ENCODE results near the gene EIPR1.
"Not testable (repeated sequence)": the region's sequence is repeated elsewhere in the genome, so short reads cannot be mapped to it uniquely, and the experiment has no call there.

The EIPR1 gene

DNA sequence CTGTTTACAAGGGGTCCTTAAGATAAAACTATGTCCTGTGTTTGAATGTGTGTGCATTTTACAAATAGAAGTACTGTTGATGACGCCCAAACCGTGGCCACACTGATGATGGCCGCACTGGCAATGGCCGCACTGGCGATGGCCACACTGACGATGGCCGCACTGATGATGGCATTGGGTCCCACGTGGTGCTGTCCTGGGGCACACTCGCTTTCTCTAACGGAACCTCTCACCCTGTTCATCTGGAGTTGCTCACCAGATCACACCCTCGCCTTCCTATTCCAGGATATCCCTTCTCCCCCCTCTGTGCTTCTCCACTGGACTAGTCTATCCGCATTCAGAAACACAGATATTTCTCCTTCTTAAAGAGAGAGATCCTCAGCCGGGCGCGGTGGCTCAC lies 192.4 kb downstream of the EIPR1 start:
- DNase-seq: no peak

DNA sequence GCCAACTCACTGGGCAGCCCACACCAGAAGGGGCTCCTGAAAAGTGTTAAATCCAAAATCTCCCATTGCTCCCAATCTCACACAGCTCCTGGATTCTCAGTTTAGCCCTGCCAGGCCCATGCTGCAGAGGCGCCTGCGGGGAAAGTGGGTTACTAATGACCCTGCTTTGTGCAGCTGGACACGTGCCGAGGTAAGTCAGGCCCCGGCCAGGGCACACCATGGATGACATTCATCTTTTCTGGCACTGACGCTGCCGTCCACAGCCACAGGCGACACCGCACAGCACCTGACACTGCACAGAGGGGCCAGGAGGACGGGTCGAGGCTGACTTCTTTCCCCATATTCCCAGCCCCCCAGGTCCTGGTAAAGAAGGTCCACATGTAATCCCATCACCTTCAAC lies 193.5 kb downstream of the EIPR1 start:
- no peak for DNase-seq

DNA sequence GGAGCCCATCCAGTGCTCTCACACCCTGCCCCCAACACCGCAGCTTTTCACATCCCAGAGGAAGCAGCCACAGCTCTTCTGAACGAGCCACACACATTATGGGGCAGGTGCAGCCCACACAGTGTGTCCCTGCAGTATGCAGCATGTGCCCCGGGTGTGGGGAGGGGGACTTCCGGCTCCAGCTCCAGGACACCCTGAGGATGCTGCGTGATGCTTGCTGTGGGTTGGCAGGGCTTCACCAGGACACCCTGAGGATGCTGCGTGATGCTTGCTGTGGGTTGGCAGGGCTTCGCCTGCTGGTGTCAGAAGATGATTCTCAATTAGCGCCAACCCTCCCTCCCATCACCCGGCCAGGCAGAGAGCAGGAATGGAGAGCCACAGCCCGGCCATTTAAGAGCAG lies 193.9 kb downstream of the EIPR1 start:
- DNase-seq: no peak

DNA sequence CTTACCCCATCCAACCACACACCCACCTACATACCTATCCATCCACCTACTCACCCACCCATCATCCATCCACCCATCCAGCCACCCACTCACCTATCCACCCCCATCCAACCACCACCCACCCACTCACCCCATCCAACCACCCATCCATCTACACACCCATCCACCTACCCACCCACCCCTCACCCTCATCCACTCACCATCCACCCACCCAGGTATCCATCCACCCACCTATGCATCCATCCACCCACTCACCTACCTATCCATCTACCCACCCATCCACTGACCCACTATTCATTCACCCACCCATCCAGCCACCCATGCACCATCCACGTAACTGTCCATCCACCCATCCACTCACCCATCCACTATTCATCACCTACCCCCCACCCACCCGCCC lies 194.8 kb downstream of the EIPR1 start:
- DNase-seq: no peak

DNA sequence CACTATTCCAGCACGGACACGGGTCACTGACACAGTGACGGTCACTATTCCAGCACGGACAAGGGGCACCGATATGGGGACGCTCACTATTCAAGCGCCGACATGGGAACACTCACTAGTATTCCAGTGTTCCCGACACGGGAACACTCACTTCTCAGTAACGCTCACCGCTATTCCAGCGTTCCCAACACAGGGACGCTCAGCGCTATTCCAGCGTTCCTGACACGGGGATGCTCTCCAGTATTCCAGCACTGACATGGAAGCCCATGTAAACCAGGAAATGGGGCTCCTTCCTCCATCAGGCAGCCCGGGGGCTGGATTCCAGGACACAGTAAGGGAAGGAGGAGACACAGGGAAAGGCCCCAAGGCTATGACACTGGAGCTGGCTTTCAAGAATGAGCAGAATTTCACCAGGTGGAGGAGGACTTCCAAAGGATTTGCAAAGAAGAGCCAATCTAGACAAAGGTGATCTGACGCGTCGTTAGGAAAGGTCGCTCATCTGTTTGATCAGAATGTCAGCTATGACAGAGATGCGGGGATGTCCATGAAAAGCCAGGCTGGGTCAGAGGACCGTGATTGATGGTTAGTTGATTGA lies 196.1 kb downstream of the EIPR1 start:
- no peak for DNase-seq

DNA sequence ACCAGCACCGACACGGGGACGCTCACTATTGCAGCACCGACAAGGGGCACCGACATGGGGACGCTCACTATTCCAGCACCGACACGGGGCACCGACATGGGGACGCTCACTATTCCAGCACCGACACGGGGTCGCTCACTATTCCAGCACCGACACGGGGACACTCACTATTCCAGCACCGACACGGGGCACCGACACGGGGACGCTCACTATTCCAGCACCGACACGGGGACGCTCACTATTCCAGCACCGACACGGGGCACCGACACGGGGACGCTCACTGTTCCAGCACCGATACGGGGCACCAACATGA lies 196.8 kb downstream of the EIPR1 start:
- DNase-seq: not testable (repeated sequence)

DNA sequence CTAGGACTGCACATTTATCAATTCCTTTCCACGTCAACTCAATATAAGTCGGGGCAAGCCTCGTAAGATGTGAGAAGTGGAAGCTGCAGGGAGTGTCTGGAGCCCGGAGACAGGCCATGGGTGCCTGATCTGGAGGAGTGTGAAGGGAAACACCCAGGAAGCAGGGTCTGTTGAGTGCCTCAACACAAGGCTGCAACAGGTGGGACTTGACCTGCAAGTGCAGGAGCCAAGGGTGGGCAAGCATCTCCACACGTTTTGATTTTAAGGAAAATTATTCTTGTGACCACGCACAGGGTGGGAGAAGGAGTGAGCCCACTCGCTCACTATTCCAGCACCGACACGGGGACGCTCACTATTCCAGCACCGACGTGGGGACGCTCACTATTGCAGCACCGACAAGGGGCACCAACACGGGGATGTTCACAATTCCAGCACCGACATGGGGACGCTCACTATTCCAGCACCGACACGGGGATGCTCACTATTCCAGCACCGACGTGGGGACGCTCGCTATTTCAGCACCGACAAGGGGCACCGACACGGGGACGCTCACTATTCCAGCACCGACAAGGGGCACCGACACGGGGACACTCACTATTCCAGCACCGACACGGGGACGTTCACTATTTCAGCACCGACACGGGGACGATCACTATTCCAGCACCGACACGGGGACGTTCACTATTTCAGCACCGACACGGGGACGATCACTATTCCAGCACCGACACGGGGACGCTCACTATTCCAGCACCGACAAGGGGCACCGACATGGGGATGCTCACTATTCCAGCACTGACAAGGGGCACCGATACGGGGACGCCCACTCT lies 197.3 kb downstream of the EIPR1 start:
- DNase-seq: no peak

DNA sequence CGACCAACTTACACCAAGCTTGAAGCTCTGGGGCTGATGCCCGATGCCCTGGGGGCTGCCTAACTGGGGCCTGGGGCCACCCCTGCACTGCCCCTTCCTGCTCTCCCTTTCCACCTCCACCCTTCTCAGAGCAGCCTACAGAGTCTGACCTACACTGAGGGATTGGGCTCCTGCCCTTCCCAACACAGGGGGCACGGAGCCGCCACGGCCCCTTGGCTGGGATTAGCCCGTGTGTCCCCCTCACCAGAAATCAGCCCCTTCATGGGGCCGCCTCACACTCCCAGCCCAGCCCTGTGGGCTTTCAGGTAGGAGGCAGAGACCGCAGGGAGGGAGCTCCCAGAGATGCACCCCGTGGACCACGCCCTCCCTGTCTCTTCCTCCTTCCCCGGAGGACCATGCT lies 198.0 kb downstream of the EIPR1 start:
- no peak for DNase-seq

DNA sequence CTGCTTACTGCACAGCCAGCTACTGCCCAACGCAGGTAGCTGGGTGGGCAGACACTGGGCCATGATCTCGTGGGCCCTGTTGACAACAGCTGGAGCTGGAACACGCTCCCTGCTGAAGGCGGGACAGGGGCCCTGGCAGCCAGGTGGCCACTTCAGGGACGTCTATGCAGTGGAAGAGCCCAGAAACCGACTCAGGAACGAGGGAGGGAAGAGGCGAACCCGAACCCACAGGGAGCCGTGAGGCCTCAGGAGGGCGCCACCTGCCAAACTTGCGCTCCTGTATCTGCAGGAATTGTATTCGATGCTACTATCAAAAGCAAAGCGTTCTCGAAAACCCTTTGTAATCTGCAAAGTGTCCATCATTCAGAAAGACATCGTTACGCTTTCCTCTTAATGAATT lies 198.4 kb downstream of the EIPR1 start:
- no peak for DNase-seq

DNA sequence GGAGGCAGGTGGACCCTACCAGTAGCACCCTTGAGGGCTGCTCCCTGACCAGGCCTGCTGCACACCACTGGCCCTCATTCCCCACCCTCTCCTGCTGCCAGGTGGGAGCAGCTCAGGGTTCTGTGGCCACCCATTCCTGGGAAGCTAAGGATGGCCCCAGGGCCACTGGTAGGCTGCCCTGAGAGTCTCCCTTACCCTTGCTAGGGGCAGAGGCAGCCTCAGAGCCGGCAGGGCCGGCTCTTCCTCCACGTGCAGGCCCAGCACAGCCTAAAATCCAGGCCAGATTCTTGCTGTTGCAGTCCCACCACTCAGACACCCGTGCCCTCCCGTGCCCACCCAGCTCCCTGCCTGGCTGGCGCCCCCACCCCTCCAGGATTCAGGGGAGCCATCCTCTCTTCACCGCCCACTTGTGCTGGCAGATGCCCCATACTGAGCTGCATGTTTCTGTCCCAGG lies 199.0 kb downstream of the EIPR1 start:
- no peak for DNase-seq

DNA sequence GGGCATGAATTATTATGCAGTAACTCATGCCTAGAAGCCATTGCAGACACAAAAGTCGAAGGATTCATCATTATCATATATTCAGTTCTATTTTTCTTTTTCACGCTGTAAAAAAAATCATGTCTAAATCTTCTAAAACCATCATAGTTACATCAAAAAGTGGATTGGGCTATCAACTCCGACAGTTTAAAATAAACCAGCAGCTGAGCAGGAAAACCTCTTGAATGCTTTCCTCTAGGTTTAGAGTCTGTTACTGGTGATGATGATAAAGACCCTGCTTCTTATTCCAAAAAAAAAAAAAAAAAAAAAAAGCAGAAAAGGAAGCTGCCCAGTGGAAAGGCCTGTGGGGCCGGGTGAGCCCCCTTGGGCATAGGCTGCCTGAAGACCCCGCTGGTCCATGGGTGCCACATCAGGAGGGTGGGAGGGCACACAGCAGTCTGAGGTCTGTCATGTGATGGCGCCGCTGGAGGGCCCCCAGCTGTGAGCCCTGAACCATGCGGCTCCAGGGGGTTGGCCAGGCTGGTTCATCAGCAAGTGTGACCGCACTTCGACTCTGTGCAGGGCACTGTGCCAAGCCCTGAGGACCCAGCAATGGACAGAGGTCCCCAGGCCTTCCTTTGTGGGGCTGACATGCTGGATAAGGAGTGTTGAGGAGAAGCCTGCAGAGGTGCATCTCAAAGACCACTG lies 199.6 kb downstream of the EIPR1 start:
- DNase-seq: no peak

DNA sequence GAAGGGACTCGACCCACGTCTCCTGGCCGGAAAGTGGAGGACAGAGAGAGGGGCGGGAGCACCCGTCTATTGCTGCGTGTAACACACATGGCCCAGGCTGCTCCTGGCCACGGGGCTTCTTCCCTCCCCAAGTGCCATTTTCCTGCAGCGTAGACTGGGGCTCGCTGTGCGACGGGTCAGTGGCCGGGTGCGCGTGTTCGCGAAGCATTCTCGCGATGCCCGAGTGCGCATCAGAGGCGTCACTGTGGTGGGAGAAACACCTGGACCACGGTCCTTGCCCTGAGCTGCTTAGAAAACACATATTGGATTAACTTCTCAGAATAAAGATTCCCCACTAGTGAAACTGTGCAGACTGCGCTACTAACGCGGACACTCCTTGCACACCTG lies 200.8 kb downstream of the EIPR1 start:
- no peak for DNase-seq

DNA sequence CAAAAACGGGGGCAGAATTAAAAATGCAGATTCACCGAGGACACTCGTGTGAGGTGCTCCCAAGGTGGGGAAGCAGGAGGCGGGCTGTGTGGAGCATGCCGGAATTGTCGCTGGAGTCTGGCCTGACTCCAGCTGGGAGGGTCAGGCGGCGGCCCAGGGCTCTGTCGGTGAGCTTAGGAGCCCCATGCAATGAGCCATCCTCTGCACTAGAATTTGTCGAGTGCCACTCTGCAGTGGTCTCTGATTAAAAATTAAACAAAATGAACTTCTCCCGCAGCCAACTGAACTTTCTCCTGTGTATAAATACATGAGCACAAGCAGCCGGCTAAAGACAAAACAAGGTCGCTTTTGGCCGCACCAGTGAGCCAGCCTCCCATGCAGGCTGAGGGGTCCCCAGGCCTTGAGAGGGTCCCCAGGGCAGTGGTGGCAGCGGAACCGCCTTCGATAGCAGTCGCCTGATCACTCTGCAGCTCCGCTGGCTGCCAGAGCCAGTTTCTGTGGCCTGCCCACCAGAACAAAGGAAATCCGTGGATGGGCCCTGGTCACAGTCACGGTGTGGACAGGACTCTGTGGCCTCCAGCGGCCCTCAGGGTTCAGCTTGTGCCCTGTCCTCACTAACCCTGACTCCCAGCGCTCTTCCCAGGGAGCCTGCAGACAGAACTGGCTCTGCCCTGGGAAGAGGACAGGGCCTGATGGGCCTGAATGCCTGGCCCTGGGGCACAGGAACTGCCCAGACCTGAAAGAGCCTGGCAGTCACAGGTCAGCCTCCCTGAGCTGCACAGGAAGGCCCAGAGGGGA lies 201.3 kb downstream of the EIPR1 start:
- no peak for DNase-seq

DNA sequence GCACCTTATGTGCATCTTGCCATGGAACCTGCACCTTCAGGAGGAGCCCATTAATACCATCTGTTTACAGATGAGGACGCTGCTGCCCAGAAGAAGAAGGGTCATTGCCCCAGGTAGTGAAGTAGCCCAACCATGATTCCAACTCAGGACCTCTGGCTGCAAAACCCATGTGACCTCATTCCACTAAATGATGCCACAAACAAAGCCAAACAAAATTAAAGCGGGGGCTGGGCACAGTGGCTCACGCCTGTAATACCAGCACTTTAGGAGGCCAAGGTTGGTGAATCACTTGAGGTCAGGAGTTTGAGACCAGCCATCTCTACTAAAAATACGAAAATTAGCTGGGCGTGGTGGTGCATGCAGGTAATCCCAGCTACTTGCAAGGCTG lies 202.1 kb downstream of the EIPR1 start:
- DNase-seq: no peak

DNA sequence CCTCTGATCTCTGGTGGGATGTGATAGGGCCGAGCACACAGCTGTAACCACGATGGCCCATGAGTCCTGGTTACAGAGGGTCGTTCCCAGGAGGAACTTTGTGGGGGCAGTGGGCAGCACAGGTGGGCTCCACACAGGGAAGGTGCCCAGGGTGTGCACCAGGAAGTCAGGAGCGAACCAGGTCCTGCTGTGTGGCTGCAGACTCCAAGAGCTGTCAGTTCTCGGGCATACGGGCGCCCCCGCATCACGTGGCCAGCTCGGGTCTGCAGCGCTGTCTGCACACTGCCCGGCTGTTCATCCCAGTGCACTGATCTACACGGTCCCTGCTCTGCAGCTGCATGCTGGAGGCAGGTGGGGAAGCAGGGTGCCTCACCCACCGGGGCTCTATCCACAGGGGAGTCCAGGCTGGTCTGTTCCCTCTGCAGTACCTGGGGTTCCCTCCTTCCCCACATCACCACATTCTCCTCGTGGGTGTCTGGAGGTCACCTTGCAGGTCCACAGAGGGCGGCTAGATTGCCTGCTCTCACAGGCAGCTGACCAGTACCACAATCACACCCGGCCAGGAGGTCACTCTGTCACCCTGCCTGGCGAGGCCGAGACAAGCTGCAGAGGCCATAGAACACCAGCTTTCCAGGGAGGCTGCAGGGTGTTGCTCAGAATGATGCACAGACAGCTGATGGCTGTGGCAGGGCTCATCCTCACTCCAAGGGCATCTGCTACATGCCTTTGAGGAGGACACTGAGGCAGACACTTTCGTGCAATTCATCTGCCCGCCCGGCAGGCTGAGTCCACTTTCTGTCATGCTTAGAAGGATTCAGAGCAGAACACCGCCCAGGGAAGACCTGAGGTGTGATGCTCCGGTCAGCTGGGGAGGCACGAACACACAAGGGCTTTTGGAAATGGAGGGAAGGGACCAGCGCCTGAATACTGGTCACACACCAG lies 202.7 kb downstream of the EIPR1 start:
- DNase-seq: no peak

DNA sequence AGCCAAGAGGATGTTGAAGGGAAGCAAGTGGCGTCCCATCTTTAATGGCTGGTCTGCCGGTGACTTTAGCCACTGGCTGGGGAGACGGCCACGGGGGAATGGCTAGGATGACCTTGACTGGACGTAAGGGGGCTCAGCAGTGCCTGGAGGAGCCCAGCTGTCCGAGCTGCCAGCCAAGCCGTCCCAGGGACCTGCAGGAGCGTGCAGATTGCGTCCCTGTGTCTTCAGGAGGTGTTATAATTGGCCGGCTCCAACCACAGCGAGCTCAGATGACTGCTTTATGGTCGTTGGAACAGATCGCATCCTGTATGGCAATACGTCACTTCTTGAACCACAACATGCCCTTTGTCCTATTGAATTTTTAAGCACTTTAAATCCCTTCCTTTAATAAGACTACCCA lies 204.6 kb downstream of the EIPR1 start:
- DNase-seq: no peak

DNA sequence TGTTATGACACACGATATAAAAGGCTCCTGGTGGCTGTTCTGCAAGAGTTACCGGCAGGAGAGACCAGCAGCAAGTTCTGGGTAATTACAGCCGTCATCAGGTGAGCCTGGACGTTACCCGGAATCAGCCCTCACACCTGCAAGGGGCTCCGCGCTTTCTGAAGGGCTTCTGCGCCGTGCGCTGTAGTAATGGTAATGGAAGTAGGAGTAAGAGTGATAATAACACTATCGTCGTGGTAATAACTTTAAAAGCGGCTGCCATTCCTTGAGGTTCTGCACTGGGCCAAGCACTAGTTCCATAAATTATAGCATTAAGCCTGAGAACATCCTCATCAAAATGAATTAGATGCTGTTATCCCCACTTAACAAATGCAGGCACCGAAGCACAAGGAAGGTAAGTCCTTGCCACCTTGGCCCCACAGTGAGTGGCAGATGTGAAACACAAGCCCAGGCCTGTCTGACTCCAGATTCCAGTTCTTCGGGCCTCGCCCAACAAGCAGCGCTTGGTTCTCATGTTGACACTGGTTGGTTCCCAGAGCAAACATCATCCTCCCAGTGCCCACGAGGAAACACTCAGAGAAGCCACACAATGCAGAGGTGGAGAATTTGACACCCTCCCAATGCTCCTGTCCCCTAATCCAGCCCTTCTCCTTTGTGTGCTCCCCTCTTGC lies 205.2 kb downstream of the EIPR1 start:
- no peak for DNase-seq

DNA sequence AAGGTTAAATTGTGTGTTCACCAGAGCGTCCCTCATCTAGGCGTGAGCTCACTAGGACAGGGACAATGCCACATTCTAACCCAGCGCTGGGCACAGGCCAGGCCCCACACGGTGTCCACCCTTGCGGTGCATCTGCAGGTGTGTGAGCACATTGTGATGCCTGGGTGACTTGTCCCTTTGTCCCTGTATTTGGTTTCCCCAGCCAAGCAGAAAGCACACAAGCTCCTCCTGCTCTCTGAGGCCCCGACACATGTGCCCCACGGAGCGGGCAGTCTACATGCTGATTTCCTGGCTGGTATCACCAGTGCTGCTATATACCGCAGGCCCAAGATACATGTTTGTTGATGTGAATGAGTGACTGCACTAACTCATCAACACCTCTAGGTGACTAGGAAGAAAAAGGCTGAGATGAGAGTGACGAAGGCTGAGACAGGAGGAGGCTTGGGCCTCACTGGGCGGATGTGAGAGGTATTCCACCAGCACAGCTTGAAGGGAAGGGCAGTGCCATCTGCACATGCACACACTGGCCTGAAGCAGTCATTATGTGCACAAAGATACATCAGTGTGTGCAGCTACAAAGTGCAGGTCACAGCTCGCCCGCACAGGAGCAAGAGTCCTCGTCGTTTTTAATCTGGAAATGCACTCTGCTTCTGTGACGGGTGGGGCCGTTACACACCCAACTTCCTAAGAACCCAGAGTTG lies 205.9 kb downstream of the EIPR1 start:
- DNase-seq: no peak

DNA sequence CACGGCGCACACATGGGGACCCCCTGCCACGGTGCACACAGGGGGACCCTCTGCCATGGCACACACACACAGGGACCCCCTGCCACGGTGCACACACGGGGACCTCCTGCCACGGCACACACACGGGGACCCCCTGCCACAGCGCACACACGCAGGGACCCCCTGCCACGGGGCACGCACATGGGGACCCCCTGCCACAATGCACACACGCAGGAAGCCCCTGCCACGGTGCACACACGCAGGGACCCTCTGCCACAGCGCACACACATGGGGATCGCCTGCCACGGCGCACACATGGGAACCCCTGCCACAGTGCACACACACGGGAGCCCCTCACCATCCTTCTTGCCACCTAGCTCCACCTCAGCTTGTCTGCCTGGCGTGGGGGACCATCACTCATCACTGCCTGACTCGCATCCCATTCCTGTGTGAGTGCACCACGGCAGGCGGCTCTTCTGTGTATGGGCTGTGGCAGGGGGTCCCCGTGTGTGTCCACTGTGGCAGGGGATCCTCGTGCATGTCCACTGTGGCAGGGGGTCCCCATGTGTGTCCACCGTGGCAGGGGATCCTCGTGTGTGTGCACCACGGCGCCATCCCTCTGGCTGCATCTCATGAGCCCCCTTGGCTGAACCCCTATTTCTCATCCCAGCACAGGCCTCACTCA lies 206.7 kb downstream of the EIPR1 start:
- DNase-seq: no peak

DNA sequence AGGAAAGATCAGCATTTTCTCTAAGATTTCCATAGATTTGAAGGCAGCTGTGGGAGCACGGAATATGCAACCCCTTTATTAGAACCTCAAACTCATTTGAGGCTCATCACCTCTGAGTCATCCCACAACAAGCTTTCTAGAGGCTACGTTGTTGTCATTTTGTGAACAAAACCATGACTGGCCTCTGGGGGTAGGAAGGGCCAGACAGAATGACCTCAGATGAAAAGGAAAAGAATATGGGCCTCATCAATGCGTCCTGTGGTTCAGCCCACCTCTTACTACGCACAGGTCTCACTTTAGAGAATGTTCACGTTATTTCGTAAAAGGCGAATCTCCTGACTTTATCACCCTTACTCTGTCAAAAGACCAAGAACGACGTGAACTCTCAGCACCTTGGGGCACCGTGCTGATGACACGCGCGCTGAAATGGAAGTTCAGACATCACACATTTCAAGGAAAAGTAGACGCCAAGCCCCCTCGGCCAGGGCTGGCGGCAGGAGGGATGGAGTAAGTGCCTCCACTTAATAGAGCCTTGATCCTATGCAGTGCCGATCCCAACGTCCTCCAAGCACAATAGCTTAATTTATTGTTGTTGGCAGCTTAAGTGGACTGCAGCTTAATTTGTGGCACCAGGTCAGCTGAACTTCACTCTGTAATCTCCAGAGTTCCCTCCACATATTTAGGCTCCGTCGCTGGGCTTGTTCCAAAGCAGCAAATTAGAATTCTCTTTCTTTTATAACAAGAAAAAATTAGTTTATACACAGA lies 208.3 kb downstream of the EIPR1 start:
- peak; percentile 82 for DNase-seq

Measured in EL (cell line).